D721Med (cell line): ENCODE measurements around the gene CD47.

Source experiments
- DNase-seq: peaks from one replicate; pipeline ENCODE4 v3.0.0; 2011; ENCODE audit warnings: low spot score; ENCODE audit not compliant: insufficient read length
- FAIRE-seq: peaks from 2 replicates; lab custom pipeline; 2011; peaks lifted over from hg19 to GRCh38; lab: Jason Lieb, UNC
- TF ChIP-seq, protein P1 (sequence below): IDR thresholded peaks from 2 replicates; pipeline ENCODE4 v1.5.1; 2012; ENCODE audit warnings: mild to moderate bottlenecking, control low read depth; ENCODE audit not compliant: insufficient read depth; ENCODE audit errors: missing control alignments

The CD47 gene

GRCh38 chr3:108018552-108018951 is 72.3 kb downstream of the CD47 start:
- no peak for DNase-seq
- TF ChIP-seq, protein P1, sequence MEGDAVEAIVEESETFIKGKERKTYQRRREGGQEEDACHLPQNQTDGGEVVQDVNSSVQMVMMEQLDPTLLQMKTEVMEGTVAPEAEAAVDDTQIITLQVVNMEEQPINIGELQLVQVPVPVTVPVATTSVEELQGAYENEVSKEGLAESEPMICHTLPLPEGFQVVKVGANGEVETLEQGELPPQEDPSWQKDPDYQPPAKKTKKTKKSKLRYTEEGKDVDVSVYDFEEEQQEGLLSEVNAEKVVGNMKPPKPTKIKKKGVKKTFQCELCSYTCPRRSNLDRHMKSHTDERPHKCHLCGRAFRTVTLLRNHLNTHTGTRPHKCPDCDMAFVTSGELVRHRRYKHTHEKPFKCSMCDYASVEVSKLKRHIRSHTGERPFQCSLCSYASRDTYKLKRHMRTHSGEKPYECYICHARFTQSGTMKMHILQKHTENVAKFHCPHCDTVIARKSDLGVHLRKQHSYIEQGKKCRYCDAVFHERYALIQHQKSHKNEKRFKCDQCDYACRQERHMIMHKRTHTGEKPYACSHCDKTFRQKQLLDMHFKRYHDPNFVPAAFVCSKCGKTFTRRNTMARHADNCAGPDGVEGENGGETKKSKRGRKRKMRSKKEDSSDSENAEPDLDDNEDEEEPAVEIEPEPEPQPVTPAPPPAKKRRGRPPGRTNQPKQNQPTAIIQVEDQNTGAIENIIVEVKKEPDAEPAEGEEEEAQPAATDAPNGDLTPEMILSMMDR: no peak
- FAIRE-seq: no peak

DNA sequence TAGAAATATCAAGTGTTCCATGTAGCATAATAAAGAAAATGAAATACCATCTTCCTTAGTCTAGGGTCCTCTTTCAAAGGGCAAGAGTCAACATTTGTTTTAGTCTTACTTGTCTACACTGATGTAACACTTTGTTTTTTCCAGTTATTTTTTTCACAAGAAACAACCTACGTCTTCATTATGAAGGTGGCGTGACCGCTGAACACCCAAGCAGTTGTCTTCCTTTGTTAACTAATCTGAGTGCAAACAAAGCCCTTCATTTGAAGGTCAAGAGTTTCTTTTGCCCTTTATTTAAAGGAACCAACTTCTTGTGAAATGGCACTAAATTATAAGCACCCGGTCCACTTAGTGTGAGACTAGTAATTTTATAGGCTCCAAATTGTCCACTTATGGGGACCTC is 73.2 kb downstream of the CD47 start:
- TF ChIP-seq, protein P1: no peak
- no peak for DNase-seq
- no peak for FAIRE-seq

GRCh38 chr3:108014943-108015342 is 75.9 kb downstream of the CD47 start:
- FAIRE-seq: no peak
- TF ChIP-seq, protein P1: no peak

GRCh38 chr3:108013141-108014055 is 77.4 kb downstream of the CD47 start:
- DNase-seq (no peak), FAIRE-seq (no peak)
- TF ChIP-seq, protein P1: no peak

More at GRCh38 chr3:108014943-108015342, 75.9 kb downstream of the CD47 start:
- DNase-seq: no peak

- TF ChIP-seq, protein P1: no peak
- no peak for DNase-seq
- FAIRE-seq: no peak
Observed at GRCh38 chr3:108012304-108012703, 78.5 kb downstream of the CD47 start.

DNA sequence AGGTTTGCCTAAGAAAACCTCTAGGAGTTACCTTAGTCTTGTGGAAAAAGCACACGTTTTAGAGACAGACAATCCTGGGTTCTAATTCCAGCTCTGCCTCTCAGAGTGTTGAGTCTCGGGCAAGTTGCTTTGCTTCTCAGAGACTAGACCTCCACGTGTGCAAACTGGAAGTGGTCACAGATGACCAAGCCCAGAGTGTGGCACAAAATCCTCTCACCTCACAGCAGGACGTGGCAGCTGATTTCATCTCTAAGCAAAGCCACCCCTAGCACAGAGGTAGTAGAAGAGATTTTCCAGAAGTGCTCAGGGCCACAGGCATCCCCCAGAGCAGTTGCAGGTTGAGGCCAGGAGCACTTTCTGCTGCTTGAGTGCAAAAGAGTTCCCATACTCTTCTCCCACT is 79.2 kb downstream of the CD47 start:
- TF ChIP-seq, protein P1: no peak
- FAIRE-seq (no peak), DNase-seq (no peak)
